A673 (cell line): ENCODE measurements around the gene SIGLEC7. TPM values are rescaled to one million over a fixed set of nuclear protein-coding genes. Genes with fewer than 3 reads are reported as not detected.

Experiments
- BruUV-seq: library from RNA; stranded (reverse); fragments of 400-500 nt; replicated peaks from 2 replicates; lab custom pipeline; 2021; lab: Mats Ljungman, UMichigan
- CTCF ChIA-PET: fragments of 300-600 bp; sonication (Branson Sonifier 250); formaldehyde crosslinking; loops from one replicate; lab custom pipeline; 2022; ENCODE audit warnings: antibody characterized with exemption; lab: Charles Lee
- POLR2A ChIA-PET: fragments of 300-600 bp; sonication (Branson Sonifier 250); formaldehyde crosslinking; loops from one replicate; lab custom pipeline; 2022; ENCODE audit warnings: antibody characterized with exemption; ENCODE audit not compliant: low non-redundant PET; lab: Charles Lee
- DNase-seq: peaks from one replicate; pipeline ENCODE4 v3.0.0-alpha.2; 2015; ENCODE audit warnings: low spot score
- H3K27ac ChIP-seq: fragments of 200-600 bp; sonication (generic); 2 replicates; pipeline ENCODE4 v1.5.1; 2016; ENCODE audit warnings: mixed run types, low read depth, mild to moderate bottlenecking, mixed read lengths, antibody characterized with exemption, low read length; ENCODE audit not compliant: poor library complexity, severe bottlenecking
- H3K27me3 ChIP-seq: fragments of 200-600 bp; sonication (generic); replicated peaks from 2 replicates; pipeline ENCODE4 v1.6.1; 2017; ENCODE audit warnings: mixed run types, low read depth, mild to moderate bottlenecking, mixed read lengths, antibody characterized with exemption, low read length; ENCODE audit not compliant: insufficient read depth, poor library complexity
- H3K36me3 ChIP-seq: fragments of 200-600 bp; sonication (generic); 2 replicates; pipeline ENCODE4 v1.6.1; 2016; ENCODE audit warnings: mixed run types, mild to moderate bottlenecking, mixed read lengths, antibody characterized with exemption, low read length; ENCODE audit not compliant: insufficient read depth, poor library complexity, severe bottlenecking
- H3K4me1 ChIP-seq: fragments of 200-600 bp; sonication (generic); 2 replicates; pipeline ENCODE4 v1.6.1; 2017; ENCODE audit warnings: mixed run types, mild to moderate bottlenecking, mixed read lengths, antibody characterized with exemption, low read length; ENCODE audit not compliant: insufficient read depth, poor library complexity, severe bottlenecking
- H3K4me3 ChIP-seq: fragments of 200-600 bp; sonication (generic); 2 replicates; pipeline ENCODE4 v1.5.1; 2016; ENCODE audit warnings: low read depth, mixed run types, mild to moderate bottlenecking, mixed read lengths, low read length; ENCODE audit not compliant: poor library complexity, severe bottlenecking
- H3K9me3 ChIP-seq: fragments of 200-600 bp; sonication (generic); 2 replicates; pipeline ENCODE4 v1.6.1; 2016; ENCODE audit warnings: mixed run types, low read depth, mild to moderate bottlenecking, mixed read lengths, antibody characterized with exemption, low read length; ENCODE audit not compliant: poor library complexity, severe bottlenecking
- EZH2 ChIP-seq: fragments of 200-600 bp; sonication (generic); IDR thresholded peaks from 2 replicates; pipeline ENCODE4 v1.6.1; 2017; ENCODE audit warnings: borderline replicate concordance, low read depth, mild to moderate bottlenecking, mixed read lengths, antibody characterized with exemption, low read length; ENCODE audit not compliant: poor library complexity, severe bottlenecking
- intact Hi-C: fragments of 100-400 bp; cut with micrococcal nuclease; formaldehyde crosslinking; loops from one replicate; pipeline ENCODE4 v1.10.0; 2022; ENCODE audit not compliant: unreplicated experiment
- total RNA-seq: library from RNA; stranded (reverse); gene quantifications from 2 replicates; pipeline ENCODE4 v1.2.3, GENCODE V29; 2021
- TF ChIP-seq, protein P1 (sequence below): fragments of 300-800, 200-600 bp; sonication (generic); conservative IDR thresholded peaks from 2 replicates; pipeline ENCODE4 v1.5.1; 2017; ENCODE audit warnings: low read depth, mild to moderate bottlenecking, antibody characterized with exemption, low read length, moderate library complexity, mixed read lengths

Gene SIGLEC7
- total RNA-seq, 1 experiment from 2014 or later, result not detected

DNA sequence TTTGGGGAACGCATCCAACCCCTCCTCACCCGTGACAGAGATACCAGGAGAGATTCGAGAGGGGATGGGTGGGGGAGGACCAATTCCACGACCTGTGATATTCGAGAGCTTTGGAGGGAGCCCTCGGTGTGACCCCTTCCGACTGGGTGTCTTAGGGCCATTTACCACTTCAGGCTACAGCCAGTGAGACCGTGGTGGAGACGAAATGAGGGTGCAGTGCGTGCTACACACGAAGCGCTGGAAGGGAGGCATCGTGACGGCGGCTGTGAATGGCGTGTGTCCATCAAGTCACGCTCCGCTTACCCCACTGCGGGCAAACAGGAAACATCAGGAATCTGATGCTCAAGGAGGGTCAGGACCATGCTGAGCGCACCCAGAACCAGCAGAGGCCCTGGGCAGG lies 44.3 kb upstream of the SIGLEC7 start:
- no TSS peak for BruUV-seq
- POLR2A ChIA-PET, result no interaction called here
- H3K27me3 ChIP-seq, result no peaks in the 10 kb centered on the region
- H3K4me3 ChIP-seq, result no peak overlapping the region
- CTCF ChIA-PET, result no interaction called here
- no peak for DNase-seq
- H3K4me1 ChIP-seq, result no peaks in the 10 kb centered on the region
- intact Hi-C loops, result loop anchor here (5.0 to 10.0 kb wide), 2 partner anchors 173 to 390 kb away; no protein-coding TSS in a partner anchor
- no peaks in the 10 kb centered on the region for H3K9me3 ChIP-seq
- H3K27ac ChIP-seq, result no peak overlapping the region
- TF ChIP-seq EZH2, result no peak
- TF ChIP-seq, protein P1, sequence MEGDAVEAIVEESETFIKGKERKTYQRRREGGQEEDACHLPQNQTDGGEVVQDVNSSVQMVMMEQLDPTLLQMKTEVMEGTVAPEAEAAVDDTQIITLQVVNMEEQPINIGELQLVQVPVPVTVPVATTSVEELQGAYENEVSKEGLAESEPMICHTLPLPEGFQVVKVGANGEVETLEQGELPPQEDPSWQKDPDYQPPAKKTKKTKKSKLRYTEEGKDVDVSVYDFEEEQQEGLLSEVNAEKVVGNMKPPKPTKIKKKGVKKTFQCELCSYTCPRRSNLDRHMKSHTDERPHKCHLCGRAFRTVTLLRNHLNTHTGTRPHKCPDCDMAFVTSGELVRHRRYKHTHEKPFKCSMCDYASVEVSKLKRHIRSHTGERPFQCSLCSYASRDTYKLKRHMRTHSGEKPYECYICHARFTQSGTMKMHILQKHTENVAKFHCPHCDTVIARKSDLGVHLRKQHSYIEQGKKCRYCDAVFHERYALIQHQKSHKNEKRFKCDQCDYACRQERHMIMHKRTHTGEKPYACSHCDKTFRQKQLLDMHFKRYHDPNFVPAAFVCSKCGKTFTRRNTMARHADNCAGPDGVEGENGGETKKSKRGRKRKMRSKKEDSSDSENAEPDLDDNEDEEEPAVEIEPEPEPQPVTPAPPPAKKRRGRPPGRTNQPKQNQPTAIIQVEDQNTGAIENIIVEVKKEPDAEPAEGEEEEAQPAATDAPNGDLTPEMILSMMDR, result no peak
- peaks cover 5% of the 10 kb centered on the region for H3K36me3 ChIP-seq

DNA sequence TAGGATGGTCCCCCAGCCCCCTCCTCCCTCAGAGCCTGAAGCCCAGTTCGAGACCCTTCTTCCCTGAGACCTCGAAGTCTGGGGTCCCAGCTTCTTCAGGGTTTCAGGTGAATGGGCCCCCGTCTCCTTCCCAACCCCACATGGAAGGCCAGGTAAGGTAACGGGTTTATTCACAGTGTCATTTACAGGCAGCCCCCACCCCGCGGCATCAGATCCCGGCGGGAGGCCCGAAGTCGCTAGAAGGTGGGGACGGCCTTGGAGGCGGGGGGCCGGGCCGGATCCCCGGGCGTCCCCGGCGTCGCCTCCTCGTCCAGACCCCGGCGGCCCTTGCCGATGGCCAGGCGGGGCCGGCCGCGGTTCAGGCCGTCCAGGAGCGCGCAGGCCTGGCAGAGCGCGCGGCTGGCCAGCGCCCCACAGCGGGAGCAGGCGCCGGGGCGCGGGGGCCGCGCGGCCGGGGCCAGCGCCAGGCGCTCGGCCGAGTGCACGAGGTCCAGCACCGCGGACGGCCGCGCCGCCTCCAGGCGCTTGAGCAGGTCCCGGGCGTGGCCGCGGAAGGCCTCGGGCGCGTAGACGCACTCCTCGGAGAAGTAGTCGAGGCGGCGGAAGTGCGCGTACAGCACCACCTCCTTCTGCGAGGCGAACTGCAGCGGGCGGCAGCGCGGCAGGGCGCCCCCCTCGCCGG lies 43.6 kb upstream of the SIGLEC7 start:
- no TSS peak for BruUV-seq
- Histone ChIP-seq H3K27me3 (no peaks in the 10 kb centered on the region), H3K4me1 (no peaks in the 10 kb centered on the region), H3K9me3 (no peaks in the 10 kb centered on the region), H3K36me3 (peaks cover 5% of the 10 kb centered on the region), H3K27ac (no peak overlapping the region), H3K4me3 (no peak overlapping the region)
- ChIA-PET CTCF (interaction anchor here (0.6 kb wide), 1 partner anchor 161 kb away, joined by 3 read pairs; no protein-coding TSS in a partner anchor), POLR2A (no interaction called here)
- TF ChIP-seq EZH2, result no peak
- TF ChIP-seq, protein P1, result no peak
- DNase-seq, result no peak
- intact Hi-C loops, result loop anchor here (5.0 to 10.0 kb wide), 2 partner anchors 174 to 391 kb away; no protein-coding TSS in a partner anchor

DNA sequence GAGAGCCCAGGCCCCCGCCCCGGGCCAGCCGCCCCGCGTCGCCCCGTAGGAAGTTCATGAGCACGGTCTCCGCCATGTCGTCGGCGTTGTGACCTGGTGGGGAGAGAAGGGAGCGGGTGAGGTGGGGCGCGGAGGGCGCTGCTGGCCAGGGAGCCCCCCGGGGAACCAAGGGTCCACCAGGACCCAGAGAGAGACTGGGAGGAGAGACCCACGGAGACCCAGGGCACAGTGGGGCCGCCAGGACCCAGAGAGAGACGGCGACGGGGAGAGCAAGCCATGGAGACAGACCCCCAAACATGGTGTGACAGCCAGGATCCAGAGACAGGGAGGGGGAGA lies 43.1 kb upstream of the SIGLEC7 start:
- ChIA-PET POLR2A (no interaction called here), CTCF (interaction anchor here (0.6 kb wide), 1 partner anchor 162 kb away, joined by 3 read pairs; no protein-coding TSS in a partner anchor)
- Histone ChIP-seq H3K9me3 (no peaks in the 10 kb centered on the region), H3K4me3 (no peak overlapping the region), H3K27me3 (no peaks in the 10 kb centered on the region), H3K27ac (no peak overlapping the region), H3K4me1 (no peaks in the 10 kb centered on the region), H3K36me3 (peaks cover 5% of the 10 kb centered on the region)
- no TSS peak for BruUV-seq
- TF ChIP-seq, protein P1, result no peak
- TF ChIP-seq EZH2, result no peak
- no peak for DNase-seq
- intact Hi-C loops, result loop anchor here (5.0 to 10.0 kb wide), 2 partner anchors 174 to 392 kb away; no protein-coding TSS in a partner anchor
